HG03196 (cell line): ENCODE data around the gene MAP3K4.
"Not testable (repeated sequence)": the region's sequence is repeated elsewhere in the genome, so short reads cannot be mapped to it uniquely, and the experiment has no call there.

Experiments used
- ATAC-seq: cut with Tn5 transposase; IDR thresholded peaks from one replicate; pipeline ENCODE4 v1.9.1; 2021; ENCODE audit not compliant: unreplicated experiment

The MAP3K4 gene

DNA sequence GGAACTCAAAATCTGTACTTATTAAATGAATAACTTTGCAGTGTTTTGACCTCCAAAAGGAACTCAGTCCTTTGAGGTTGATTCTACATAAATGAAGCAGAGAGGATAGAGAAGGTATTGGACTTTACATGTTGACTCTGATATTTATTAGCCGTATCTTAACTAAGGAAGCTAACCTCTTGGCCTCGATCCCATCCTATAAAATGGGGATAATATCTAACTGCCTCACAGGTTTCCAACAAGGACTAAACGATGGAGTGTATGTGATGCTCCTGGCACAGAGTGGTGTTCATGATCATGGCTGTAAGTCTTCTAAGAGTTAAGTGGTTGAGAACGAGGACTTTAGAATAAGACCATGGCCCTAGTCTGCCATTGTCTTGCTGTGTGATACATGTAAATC lies 24.2 kb upstream of the MAP3K4 start:
- no peak for ATAC-seq

DNA sequence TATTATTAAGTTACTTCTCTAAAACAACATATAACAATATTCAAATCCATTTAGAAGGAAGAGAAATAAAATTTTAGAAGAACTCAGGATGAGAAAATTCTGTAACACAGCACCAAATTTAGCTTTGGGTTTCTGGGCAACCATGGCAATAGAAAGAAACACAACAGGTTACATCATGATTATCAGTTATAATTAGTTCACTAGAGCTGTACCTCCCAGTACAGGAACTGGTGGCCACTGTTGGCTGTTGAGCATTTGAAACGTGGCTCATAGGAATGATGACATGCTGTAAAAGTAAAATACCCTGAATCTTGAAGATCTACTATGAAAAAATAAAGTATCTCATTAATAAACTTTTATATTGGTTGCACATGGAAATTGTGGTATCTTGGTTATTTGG lies 23.7 kb upstream of the MAP3K4 start:
- no peak for ATAC-seq

DNA sequence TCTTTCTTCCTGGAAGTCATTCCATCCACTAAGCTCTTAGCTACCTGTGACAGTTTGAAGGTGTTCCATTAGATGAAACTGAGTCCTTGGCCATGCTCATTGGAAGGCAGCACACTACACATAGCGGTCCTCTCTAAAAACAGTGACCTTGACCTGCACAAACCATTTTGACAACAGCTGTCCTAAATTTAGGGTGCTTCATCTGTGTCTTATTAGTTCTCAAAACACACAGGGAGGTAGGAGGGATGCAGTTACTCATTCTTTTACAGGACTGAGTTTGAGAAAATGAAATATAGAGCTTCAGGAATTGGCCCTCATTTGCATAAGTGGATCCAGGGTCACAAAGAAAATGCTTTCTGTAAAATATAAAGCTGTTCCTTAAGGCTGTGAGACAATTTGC lies 20.4 kb upstream of the MAP3K4 start:
- ATAC-seq: no peak

DNA sequence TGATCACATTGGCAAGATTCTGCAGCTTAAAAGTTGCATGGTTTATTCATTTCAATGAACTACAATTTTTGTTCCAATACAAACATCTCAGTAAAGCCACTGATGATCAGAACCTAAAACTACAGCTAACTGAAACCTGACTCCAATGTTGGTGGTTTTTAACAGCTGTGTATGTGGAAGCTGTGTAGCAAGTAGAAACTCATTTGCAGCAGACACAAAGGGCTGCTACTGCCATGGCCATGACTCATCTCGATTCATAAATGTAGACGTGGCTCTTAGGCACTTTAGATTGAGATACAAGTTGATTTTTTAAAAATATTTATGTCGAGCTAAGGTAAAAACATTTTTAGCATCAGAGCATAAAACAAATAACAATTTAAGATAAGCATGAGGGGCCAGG lies 19.5 kb upstream of the MAP3K4 start:
- ATAC-seq: no peak

DNA sequence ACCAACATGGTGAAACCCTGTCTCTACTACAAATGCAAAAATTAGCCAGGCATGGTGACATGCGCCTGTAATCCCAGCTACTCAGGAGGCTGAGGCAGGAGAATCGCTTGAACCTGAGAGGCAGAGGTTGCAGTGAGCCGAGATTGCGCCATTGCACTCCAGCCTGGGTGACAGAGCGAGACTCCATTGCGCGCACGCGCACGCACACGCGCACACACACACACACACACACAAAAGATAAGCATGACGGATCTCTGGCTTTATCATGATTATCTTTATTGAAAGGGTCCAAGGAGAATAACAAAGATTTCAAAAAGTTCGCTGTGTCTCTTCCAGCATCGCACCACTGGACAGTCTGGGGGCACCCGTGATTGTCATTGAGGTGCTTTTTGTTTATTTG lies 19.0 kb upstream of the MAP3K4 start:
- ATAC-seq: not testable (repeated sequence)

DNA sequence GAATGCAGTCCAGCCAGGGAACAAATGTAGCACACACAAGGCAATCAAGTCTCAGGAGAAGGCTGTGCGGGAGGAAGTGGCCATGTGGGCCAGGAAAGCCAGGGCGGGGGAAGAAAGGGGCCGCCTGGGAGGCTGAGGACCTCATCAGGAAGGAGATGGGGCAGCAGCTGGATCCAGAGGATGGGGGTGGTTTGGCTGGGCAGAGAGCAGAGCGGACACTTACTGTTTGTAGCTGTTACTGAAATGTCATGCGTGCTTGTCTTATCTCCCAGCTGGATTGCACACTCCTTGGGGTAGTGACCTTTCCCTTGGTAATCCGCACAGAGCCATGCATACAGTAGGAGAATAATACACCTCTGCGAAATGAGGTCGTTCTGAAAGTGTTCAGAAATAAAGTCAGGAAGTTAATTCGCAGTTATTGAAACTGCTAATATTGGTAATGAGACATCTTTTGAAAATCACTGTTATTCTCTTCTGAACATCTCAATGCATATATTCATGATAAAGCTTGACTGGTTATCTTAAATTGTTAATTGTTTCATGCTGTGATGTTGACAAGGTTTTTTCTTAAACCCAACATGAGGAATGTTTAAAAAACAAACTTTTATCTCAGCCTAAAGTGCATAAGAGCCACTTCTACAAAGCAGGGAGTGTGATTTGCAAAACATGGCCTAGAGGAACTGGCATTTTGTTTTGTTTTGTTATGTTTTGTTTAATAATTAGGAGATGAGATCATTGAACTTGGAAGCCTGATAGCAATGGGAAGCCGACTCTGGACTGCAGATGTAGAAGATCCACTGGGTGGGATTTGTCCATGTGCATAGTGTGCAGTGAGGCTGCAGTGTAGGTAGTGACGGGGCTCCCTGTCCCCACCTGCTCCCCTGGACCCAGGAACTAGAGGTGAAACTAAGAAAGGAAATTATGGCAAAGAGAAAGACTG lies 18.0 kb upstream of the MAP3K4 start:
- ATAC-seq: no peak

DNA sequence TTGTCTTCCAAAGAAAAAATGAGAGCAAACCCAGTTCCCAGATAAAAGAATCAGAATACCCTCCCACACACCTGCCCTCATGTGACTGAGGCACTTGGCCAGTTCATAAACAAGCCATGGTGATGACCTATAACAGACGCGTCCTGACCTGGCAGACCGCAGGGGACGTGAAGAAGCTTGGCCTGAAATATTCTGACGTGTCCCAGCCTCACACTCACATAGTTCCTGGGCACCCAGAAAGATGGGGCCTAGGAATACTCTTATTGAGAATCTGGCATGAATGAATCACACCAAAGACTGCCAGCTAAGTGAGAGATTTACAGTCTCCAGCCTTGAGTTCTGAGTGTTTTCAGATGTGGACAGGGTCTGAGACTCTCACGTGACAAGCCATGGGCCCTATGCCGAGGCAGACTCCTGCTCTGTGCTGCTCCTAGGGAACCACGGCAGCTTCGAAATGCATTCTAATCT lies 17.2 kb upstream of the MAP3K4 start:
- no peak for ATAC-seq

DNA sequence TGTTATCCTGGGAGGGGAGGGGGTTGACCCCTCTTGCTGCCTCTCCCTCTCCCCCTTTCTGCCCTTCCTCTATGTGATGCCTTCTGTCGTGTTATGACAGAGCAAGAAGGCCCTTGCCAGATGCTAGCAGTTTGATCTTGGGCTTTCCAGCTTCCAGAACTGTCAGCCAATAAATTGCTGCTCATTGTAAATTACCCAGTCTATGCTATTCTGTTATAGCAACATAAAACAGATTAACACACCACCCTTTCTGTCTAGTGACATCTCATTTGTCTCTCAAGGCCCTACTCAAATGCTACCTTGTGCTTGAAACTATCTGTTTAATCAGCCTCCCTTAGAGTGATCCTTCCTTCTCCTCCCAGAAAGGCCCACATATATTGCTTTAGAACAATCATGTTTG lies 16.4 kb upstream of the MAP3K4 start:
- no peak for ATAC-seq

DNA sequence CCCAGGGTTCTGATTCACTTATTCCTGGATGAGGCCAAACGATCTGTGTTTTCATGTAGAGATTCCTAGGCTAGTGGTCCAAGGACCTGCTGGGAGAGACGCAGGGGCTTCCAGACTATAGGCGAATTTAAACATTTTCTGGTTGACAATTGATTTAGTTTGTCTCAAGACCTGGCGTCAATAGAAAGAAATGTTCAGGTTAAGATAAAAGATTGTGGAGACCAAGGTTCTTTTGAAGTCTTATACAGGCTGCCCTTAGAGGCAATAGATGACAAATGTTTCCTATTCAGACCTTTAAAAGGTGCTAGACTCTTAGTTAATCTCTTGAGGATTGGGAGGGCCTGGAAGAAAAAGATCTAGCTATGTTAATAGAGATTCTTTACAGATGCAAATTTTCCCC lies 15.6 kb upstream of the MAP3K4 start:
- ATAC-seq: not testable (repeated sequence)

DNA sequence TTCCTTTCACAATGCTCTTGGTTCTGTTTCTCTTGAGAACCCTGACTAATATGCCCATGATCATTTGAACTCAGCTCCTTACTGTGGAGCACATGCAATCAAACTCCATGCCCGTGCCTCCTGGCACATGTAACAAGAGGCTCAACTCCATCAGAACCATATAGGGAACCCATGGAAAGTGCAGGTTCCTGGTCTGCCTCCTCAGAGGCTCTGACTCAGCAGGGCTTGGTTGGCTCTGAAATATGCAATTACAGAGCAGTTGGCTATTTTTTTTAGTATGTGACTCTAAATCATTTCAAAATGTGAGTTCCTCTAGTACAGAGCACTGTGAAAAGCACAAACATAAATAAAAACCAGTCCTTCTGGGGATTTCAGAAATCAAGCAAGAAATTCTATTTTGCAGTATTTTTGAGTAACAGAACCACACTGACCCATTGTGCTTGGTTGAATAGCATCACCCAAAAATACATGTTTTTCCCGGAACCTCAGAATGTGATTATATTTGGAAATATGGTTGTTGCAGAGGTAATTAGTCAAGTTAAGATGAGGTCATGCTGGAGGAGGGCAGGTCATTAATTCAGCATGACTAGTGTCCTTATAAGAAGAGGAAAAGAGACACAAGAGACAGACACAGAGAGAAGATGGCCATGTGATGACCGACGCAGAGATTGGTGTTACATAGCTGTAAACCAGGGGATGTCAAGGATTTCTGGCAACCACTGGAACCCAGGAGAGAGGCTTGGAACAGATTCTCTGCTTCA lies 13.2 kb upstream of the MAP3K4 start:
- ATAC-seq: no peak

DNA sequence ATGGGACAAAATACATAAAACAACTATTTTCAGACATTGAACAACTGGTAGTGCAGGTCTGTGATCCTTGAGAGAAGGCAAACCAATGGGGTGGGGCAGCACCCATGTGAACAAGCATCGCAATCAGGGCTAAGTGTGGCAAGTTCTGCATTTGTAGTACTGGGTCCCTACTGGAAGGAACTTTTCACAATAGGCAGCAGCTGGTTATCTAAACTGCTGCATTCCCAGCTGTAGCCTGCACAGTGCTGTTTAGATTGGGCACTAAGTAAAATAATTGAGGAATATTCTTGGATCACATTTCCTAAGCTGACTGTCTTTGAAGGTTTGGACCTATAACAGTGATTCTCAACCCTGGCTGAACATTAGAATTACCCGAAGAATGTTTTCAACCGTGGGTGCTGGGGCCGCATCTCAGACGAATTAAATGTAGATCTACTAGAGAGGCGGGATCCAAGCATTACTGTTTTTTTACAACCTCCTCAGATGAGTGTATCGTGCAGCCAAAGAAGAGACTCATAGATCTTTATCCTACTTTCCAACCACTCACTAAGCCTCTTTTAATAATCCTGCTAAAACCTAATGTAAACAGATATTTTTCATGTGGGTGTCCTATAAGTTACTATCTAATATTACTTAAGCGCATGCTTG lies 12.4 kb upstream of the MAP3K4 start:
- no peak for ATAC-seq

DNA sequence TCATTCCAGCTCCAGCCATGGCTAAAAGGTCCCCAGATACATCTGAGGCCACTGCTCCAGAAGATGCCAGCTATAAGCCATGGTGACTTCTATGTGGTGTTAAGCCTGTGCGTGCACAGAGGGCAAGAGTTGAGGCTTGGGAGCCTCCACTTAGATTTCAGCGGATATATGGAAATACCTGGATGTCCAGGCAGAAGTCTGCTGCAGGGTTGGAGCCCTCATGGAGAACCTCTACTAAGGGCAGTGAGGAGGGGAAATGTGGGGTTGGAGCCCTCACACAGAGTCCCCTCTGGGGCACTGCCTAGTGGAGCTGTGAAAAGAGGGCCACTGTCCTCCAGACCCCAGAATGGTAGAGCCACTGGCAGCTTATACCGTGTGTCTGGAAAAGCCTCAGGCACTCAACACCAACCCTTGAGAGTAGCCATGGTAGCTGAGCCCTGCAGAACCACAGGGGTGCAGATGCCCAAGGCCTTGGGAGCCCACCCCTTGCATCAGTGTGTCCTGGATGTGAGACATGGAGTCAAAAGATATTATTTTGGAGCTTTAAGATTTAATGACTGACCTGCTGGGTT lies 8.1 kb upstream of the MAP3K4 start:
- not testable (repeated sequence) for ATAC-seq

DNA sequence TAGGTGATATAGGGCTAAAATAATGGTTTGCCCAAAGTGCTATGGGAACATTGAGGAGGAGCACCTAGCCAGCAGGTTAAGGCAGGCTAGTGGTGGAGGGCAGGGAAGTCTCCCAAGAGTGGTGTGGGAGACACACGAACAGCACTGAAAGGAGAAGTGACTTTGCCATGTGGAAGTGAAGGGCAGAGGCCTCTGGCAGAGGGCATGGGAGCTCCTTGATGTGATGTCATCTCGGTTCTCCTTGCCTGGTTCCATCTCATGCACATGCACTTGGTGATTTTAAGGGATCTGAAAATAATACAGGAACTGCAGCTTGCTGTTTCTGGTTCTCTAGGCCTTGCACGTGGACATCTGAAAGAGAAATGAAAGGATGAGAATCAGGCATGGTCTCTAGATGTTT lies 4.7 kb upstream of the MAP3K4 start:
- no peak for ATAC-seq

DNA sequence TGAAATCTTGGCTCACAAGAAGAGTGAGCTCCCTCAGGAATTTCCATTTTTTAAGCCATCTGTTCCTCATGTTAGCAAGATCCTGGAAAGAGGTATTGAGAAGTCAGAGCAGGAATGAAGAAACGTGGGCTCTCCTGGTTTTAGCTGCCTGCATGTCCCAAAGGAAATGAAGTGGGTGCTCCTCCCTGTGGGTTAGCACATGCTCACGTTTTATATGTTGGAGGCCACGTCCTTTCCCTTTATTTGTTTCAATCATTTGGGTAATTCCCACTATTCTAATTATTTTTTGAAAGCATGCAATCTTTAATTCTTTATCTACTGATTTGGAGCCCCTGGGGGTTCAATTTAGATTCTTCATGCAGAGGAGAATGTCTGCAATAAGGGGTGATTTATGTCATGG lies 4.3 kb upstream of the MAP3K4 start:
- ATAC-seq: no peak

DNA sequence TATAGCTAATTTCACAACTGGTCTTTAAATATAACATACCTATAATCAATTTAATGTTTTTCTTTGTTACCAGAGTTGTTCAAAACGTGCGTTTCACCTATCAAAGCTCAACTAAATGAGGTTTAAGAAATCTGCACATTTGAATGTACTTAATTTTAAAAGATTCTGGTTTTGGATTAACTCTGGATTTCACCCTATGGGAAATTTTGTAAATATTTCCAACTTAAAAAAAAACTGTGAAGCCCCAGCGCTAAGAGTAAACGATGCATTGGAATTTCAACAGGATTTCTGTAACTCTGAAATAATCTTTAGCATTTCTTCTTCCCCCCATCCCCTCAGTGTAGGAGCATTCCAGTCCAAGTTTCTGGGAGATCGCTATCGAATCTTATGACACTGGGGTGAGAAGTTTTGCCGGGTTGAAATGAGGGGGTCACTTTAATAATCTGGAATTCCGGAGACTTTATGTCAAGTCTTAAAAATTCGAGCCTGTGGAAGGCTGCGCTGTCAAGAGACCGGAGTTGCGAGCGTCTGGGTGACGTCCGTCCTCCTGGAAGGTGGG lies 643 bp upstream of the MAP3K4 start:
- no peak for ATAC-seq

DNA sequence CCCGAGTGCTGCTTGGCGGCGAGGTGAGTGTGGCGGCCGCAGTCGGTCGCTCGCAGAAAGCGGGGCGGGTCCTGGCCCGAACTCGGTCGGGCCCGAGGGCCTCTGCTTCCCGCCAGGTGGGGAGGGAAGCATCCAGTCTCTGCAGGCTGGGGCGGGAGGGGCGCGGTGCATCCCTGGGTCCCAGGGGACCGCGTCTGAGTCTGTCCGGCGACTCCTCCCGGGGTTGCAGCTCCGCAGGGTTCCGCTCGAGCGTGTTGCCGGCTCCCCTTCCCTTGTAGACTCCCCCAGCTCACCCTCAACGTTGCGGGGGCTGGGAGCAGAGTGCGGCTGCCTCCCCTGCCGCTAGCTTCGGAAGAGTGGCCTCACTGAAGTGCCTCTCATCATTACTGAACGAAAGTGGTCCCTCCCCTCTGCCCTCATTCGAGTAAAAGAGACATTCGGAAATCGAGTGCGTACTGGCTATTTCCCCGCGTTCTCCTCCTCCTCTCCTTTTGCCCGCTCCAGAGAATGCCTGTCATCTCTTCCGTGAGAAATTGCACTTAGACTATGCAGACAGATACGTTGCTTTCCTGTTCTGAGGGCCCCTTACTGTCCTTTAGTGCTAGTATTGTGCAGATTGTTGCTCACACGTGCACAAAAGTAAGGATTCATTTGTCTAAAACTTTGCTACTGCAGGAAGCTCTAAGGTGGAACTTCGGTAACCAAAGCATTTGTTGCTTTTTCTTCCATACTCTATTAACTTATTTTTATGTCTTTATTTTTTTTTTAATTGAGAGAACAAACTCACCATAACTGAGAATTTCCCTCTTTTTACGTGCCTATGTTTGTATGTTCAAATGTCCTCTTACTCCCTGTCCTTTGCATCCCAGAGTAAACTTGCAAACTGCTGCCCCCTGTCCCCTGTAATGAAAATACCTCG lies 751 bp downstream of the MAP3K4 start:
- ATAC-seq: peak; percentile 40

DNA sequence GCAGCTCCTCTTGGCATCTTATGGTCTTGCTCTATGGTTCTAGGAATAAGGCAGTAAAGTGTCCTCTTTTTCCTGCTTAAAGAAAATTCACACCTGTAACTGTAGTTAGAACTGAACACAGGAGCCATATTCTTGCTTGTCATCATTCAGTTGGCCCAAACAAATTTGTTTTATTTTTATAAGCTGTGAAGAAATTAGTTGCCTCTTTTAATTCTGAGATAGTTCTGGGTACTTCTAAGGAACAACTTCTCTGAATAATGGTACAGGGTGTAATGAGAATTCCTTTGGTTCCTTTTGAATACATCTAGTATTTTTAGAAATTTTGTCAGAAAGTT lies 1.4 kb downstream of the MAP3K4 start:
- ATAC-seq: no peak

DNA sequence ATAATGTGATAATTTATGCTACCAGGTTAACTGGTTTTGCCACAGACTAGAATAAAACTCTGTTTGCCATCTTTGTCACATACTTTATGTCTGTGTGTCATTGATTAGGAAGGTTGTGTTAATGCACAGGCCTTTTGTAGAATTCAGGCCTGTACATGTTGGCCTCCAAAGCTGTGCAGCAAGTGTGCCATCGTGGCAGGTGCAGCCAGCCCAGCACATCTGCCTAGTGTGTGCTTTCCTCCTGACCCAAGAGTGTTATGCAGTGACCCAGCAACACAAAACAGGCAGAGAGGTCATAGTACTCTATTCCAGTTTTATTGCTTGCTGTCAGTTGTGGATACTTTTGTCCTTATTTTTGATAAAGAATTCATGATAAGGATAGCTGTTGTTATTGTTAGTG lies 3.7 kb downstream of the MAP3K4 start:
- ATAC-seq: no peak

DNA sequence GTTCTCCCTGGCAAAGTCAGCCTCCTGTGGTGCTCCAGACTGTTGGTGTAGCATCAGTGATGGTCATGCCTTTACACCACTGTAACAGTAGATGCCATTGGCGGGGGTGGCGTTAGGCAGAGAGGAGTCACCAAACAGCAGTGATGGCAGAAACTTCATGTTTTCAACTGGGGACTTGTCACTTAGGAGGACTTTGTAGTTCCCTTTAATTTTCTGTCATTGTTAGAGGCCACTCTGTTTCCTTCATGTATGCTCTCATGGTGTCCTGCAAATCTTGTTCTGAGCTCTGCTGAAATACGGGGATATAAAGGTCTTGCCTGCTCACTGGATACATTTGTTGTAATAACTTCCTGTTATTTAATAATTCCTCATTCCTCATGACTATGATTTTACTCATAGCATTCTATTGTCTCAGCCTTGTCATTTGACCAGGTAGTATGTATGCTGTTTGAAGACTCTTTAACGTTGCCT lies 4.6 kb downstream of the MAP3K4 start:
- ATAC-seq: no peak

DNA sequence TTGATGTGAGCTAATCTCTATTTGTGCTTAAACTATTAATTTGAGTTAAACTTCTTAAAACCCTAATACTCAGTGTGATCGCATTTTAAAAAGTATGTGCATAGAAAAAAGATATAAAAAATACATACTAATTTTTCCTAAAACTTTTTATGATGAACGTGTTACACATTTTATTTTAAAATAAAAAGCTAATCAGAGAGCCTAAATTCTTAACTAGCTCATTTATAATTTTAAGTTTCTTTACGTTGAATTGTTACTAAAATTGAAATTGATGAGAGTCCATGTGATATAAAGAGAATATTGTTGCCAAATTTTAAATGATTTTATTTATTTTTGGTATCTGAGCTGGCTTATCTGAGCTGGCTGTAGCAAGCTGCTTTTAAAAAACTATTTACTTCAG lies 6.6 kb downstream of the MAP3K4 start:
- ATAC-seq: no peak
